Measurements from ENCODE around the gene PRSS56.
"Not testable (repeated sequence)": the region's sequence is repeated elsewhere in the genome, so short reads cannot be mapped to it uniquely, and the experiment has no call there.

PRSS56 gene

GRCh38 chr2:232542715-232543467 lies 22.7 kb downstream of the PRSS56 start:
- no peak for DNase-seq

- no peak for DNase-seq
These were observed 23.3 kb downstream of the PRSS56 start for GRCh38 chr2:232543491-232543890.

GRCh38 chr2:232543928-232544631 lies 23.9 kb downstream of the PRSS56 start:
- no peak for DNase-seq

DNA sequence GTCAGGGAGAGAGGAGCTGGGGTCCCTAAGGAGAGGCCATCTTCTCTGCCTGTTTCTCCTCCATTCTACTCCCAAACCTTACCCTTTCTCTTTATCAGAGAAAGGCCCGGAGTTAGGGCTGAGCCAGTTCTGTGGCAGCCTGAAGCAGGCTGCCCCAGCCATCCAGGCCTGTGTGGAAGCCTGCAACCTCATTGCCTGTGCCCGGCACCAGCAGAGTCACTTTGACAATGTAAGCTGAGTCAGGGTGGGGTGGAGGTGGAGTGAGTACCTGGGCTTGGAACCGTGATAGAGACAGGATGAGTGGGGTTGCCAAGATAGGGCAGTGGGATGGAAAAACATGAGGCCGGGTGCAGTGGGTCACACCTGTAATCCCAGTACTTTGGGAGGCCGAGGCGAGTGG lies 24.5 kb downstream of the PRSS56 start:
- no peak for DNase-seq

GRCh38 chr2:232545511-232546375 lies 25.6 kb downstream of the PRSS56 start:
- no peak for DNase-seq

DNA sequence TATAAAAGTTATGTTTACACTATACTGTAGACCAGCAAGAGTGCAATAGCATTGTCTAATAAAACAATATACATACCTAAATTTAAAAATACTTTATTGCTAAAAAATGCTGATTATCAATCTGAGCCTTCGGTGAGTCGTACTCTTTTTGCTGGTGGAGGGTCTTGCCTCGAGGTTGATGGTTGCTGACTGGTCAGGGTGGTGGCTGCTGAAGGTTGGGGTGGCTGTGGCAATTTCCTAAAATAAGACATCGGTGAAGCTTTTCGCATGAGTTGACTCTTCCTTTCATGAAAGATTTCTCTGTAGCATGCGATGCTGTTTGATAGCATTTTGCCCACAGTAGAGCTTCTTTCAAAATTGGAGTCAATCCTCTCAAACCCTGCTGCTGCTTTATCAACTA lies 27.8 kb downstream of the PRSS56 start:
- DNase-seq, result no peak

GRCh38 chr2:232549655-232550353 lies 29.6 kb downstream of the PRSS56 start:
- DNase-seq, result no peak

GRCh38 chr2:232550354-232551249 lies 30.4 kb downstream of the PRSS56 start, which contains the start of the genes EIF4E2 and TIGD1:
Gene EIF4E2 (plus strand): TSS chr2:232550689. CDS start chr2:232550725, 36 bp downstream.
Gene TIGD1 (minus strand): TSS chr2:232550557. CDS start chr2:232549882, 675 bp downstream.
- DNase-seq, result peak; percentile 79

DNA sequence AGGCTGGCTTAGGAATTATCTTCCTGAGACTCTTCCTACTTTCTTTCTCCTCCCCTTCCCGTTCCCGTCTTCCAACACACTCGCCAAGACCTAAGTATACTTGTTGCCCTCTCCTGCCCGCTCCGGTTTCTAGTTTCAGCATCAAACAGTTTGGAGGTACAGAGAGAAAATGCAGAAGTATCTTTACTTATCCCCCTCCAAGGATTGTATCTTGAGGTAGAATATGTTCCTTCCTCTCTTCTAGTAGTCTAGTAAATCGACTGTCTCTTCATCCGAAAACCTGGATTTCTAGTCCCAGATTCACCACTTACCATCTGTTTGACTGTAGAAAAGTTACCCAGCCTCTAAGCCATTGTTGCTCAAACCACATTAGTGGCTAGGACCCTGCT lies 31.1 kb downstream of the PRSS56 start:
- no peak for DNase-seq

DNA sequence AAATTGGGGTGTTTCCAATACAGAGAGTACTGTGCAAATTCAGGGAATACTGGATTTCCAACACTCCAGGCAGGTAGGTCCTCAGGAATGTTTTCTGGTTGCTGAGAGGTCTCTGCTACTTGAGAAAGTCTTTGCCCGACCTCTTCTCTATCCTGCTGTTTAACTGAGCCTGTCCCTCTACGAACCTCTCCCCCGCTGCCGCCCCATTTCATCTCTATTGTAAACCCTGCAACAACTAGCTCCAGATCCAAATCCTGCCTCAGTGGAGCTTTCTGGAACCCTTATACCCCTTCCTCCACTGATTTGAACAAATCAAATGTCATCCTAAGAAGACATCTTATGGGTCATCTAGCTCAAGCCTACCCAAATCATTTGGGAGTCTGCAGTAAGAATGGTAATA lies 31.6 kb downstream of the PRSS56 start:
- no peak for DNase-seq

DNA sequence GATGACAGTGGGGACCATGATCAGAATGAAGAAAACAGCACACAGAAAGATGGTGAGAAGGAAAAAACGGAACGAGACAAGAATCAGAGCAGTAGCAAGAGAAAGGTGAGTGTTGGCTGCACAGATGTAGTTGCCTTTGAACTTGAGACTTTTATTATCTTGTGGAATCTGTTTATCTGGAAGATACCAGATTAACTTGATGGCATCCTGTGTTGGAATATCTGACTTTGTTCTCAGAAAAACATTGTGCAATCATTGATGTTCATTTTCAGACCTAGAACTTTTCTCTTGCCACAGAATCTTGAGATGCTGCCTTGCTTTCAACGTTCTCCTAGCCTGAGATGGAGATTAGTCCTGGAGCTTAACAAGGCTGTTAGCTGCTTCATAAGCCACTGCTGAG lies 36.2 kb downstream of the PRSS56 start:
- no peak for DNase-seq

DNA sequence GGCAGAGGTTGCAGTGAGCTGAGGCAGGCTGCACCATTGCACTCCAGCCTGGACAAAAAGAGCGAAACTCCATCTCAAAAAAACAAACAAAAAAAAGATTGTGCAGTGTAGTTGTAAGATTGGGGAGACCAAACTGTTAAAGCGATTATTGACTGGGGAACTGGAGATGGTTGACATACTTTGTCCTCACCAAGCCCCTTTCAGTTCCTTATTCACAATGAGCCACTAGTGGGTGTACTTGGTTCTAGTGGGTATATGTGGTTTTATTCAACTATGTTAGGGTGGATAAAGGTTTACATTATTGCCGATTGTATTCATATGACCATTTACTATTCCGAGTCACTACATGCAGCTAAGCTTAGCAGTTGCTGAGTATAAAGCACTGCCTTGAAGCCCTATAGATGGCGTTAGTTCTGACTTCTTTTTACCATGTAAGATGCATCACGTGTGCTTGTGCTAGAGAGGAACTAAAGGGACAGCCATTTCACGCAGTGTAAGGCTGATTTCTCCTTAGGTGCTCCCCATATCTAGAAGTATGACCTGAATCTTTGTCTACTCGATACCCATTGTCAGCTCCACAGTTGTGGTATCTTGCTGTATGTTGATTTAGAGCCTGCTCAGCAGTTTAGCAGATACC lies 42.4 kb downstream of the PRSS56 start:
- no peak for DNase-seq

- DNase-seq, result no peak
These were observed 43.4 kb downstream of the PRSS56 start for GRCh38 chr2:232563580-232563979.

DNA sequence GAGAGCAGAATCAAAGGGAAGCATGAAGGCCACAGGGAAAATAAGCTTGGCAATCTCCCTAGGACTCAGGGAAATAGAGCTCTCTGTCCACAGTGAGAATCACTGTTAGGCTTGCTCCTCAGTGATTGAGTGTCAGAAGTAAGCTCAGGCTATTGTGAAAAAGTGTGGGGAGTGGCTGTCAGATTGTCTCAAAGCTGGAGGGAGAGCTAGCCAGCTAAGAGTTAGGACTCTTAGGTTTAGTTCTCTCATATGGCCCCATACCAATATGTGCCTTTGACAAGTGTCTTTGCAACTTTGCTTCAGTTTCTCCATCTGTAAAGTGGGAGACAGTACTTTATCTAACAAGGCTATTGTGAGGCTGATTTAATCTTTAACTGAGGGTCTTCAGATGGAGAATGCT lies 47.5 kb downstream of the PRSS56 start:
- DNase-seq, result no peak

DNA sequence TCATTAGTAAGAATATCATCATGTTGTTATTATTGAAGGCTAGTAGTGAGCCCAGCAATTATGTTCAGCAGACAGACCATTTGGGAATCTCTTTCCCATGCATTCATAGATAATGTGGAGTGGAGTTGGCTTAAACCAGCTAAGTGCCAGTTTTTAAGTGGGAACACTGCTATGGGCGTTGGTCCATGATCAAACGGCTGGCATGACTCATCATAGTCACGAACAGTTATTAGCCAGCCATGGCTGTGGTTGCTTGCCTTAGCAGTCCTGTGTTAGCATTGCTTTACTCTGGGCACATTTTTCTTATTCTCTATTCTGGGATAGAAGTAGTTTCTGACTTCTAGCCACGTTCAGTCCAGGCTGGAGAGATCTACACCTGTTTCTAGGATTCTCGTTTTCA lies 48.0 kb downstream of the PRSS56 start:
- DNase-seq, result no peak

GRCh38 chr2:232569541-232569940 lies 49.4 kb downstream of the PRSS56 start:
- no peak for DNase-seq

GRCh38 chr2:232570481-232570880 lies 50.3 kb downstream of the PRSS56 start:
- DNase-seq, result not testable (repeated sequence)

DNA sequence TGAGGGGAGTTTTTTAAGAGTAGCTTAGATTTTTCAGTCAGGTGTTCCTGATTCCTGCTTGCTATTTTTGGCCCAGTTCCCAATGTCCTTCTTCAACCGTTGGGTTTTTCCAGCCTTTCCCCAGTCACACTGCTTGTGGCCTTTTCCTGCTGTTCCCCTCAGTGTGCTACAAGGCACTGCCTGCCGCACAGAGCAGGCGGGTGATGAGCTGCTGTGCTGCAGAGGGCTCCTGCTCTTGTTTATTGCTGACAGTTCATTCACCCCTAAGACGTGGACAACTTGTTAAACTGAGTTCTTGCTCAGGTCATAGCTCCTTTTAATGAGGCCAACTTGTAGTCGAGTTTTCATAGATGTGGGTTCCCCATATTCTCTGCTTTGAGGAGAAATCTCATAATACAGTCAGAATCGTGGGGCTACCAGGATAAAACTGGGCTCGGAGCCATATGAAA lies 50.9 kb downstream of the PRSS56 start:
- no peak for DNase-seq

- DNase-seq, result no peak
These were observed 52.9 kb downstream of the PRSS56 start for GRCh38 chr2:232573042-232573441.

DNA sequence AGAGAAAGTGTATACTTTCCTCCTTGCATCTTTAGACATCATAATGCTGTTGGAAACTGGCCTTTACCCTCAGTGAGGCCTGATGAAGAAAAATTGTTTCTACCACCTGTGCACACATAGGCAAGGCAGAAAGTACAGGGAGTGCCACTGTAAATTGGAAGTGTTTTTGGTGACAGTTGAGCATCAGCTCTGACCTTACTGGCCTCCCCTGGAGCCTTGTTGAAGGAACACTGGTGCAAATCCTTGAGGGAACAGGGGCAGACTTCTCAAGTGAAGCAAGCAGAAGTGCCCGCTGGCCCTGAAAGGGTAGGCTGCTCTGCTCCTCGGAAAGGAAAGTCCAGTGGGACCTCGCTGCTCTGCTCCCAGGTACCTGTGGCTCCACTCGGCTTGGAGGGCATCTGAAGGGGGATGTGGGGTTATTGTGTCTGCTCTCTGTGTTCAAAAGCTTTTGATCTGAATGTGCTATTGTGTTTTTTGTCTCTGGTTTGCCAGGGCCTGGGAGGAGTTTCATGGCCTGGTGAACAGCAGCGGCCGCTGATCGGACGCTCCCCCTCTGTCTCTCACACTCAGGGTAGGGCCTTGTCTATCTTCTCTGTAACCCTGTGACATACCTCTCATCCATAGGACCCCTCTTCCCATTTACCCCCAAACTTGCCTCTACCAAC lies 53.7 kb downstream of the PRSS56 start:
- DNase-seq, result no peak
